Embryonic facial prominence (tissue), 1 donor: ENCODE results near the gene LGALS9B.
"Not testable (repeated sequence)": the region's sequence is repeated elsewhere in the genome, so short reads cannot be mapped to it uniquely, and the experiment has no call there.

Experiments
- DNase-seq: peaks from one replicate; pipeline ENCODE4 v3.0.0-alpha.2; 2016; ENCODE audit errors: extremely low spot score

LGALS9B gene

DNA sequence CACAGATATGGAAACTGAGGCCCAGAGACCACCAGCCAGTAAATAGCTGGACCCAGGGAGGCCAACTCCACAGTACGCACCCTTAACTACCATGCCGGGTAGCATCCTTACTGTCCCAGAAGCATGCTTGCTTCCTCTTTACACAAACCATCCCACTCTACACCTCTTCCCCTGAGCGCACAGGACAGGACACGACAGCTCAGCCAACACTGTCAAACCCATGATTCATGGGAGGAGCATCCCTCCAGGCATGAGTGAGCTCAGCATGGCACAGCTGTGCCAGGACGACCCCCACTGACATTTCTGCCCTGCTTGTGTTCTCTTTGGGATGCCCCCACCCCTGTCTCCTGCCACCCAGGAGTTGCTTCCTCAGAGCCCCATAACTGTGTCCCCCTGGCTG is 340 bp downstream of the LGALS9B start:
- not testable (repeated sequence) for DNase-seq

DNA sequence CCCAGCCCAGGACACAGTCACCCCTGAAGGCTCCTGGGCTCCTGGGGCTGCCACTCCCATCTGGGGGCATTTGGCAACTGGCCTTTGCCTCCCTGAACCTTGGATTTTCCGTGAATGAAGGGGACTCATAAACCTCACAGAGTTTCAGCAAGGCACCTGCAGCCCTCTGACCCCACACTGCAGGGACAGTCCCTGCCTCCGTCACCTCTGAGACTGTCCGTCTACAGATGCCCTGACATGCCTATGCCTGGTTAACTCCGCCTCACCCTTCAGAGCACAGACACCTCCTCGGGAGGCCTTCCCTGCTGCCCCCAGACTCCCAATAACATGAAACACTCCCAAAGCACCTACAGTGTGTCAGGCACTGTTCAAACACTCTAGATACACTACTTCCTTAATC is 786 bp downstream of the LGALS9B start:
- DNase-seq = not testable (repeated sequence)

DNA sequence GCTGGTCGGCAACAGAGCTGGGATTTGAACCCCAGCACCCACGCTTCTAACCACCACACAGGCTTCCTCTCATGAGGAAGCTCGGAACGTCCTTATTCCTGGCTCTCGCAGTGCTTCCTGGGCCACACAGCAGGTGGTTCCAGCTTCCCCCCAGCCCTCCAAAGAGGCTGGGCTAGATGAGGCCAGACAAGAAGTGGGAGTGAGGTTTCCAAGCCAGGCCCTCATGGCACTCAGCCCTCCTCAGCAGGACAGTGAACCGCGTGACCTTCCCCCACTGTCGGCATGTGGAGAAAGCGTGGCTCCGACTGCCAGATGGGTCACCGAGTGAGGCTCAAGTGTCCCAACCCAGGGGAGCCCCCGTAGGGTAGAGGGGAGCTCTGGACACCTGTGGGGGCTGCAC is 1.8 kb downstream of the LGALS9B start:
- DNase-seq = not testable (repeated sequence)

DNA sequence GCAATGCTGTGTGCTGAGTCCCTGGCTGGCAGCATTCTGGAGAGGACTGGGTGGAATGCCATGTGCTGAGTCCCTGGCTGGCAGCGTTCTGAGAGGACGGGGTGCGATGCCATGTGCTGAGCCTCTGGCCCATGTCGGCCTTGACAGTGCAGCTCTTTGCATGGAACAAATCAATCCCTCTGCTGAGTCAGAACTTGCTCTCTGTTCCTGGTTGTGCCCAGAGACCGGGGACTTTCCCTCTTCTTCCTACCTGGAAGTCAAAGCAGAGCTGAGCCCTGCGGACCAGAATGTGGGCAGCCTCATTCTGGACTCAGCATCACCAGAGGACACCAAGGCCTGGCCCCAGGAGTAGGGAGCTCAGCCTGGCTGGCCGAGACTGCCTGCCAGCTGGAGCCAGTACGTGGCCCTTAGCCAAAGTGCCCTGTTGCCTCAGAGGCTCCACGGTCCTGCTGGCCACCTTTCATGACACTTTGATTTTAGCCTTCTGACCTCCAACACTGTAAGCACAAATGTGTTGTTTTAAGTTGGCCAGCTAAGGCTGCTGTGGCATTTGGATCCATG is 2.4 kb downstream of the LGALS9B start:
- not testable (repeated sequence) for DNase-seq

DNA sequence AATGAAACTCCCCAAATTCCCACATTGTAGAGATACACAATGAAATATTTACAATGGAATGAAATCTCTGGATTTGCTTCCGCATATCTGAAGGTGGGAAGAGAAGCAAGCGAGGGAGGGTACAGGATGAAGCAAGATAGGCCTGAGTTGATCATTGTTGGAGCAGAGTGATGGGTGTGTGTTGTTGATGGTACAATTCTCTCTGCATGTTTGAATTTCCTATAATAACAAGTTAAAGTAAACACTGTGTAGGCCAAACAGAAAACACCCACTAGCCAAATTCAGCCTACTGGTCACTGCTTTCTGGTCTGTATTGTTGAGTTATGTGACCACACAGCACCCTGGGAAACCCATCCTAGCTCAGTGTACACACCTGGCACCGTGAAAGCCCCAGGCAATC is 5.2 kb downstream of the LGALS9B start:
- DNase-seq = not testable (repeated sequence)

DNA sequence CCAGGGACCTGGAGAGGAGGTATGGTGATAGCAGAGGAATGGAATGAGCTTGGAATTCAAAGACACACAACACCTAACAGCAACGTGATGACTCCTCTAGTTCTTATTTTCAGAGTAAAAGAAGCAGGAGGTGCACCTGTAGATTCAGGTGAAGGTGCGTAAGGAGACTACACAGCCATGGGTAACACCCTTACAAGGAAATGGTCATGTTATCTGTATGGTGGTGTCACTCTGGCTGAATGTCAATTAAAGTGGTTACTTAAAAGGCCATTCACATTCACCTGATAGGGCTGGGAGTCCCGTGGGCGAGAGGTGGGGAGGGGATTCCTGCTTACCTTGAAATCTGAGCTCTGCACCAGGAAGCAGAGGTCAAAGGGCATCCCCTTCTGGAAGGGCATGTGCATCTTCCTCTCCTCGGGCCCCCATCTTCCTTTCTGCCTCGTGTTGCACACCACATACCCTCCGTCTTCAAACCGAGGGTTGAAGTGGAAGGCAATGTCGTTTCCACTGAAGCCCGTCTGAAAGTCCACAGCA is 9.4 kb downstream of the LGALS9B start:
- not testable (repeated sequence) for DNase-seq

DNA sequence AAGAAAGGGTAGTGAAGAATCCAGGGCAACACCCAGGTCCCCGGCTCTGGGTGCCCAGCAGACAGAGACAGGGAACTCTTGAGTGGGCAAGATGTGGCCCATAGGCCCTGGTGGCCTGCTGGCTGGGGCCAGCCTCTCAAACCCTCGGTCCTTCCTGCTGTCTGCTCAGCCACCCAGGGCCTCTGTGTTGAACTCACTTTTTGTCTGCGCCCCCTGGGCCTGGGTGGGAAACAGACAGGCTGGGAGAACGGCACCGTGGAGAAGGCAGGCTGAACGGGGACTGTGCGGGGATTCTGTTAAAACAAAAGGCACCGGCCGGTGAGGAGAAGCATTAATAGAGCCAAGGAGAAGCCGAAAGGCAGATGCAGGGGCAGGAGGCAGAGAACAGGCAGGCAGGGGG is 12.2 kb downstream of the LGALS9B start:
- DNase-seq = not testable (repeated sequence)

DNA sequence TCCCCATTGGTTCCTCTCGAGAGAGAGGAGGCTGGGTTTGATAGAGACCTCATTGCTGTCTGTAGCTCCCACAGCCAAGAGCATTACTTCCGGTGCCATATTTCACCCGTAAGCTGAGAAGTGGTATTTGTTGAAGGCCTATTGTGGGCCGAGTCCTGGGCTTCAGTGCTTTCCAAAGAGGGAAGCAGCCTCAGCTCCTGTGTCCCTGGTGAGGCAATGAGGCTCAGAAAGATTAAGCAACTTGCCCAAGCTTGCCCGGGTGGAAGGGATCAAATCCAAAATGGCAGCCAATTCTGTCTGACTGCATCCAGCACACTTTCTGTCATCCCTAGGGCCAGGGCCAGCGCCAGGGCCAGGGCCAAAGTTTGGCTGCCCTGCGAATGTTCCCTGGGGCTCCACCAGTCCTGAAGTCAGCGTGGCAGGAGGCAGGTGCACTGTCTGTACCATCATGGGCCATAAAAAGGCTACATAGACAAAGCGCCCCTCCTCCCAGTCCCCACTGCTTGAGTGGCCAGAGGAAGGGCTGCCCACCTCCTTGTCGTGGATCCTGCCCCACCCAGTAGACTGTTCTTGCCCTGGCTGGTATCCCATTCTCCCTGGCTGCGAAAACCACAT is 13.4 kb downstream of the LGALS9B start:
- not testable (repeated sequence) for DNase-seq

DNA sequence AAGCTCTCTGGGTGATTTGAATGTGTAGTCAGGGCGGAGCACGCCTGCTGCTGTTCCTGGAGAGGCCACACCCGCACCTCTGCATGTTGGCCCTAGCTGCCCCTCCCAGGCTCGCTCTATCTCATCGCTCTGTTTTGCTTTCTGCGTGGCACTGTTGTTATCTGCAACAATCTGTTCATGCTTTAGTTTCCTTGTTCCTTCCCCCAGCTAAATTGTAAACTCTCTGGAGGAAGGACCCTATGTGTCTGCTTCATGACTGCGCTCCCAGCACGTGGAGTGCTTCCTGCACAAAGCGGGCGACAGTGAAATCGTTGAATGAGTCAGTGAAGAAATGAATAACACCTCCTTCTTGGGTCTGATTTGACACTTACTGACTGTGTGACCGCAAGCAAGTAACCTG is 16.5 kb downstream of the LGALS9B start:
- DNase-seq = not testable (repeated sequence)

DNA sequence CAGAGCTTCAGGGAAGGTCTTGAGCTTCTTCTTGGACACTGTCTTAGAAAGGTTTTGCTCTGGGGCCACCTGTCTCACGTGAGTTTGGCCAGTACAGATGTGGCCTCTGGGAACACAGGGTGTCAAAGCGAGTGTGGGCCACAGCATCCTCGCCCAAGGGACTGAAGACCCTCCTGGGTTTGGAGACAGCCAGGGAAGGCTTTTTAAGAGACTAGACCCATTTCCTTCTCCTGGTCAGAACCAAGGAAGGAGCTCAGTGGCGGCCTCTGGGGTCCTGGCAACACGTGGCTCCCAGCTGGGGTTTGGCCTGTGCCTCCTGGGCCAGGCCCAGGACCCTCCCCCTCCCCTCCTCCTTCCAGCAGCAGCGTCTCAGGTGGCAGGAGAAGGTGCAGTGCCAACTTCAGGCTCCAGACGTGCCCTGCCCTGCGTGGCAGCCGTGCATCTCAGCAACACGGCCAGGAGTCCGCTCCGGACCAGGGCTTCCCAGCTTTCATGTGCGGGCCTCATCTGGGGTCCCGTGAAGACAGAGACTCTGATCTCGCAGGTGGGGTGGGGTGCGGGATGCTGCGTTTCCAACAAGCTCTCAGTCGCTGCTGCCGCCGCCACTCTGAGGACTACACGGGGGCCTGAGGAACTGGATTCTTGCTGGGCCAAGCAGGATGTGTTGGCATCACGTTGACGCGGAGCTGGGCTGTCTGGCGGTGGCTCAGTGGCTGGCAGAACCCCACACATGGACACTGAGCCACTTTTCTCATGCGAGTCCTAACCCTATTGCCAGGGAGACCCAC is 19.6 kb downstream of the LGALS9B start:
- not testable (repeated sequence) for DNase-seq

DNA sequence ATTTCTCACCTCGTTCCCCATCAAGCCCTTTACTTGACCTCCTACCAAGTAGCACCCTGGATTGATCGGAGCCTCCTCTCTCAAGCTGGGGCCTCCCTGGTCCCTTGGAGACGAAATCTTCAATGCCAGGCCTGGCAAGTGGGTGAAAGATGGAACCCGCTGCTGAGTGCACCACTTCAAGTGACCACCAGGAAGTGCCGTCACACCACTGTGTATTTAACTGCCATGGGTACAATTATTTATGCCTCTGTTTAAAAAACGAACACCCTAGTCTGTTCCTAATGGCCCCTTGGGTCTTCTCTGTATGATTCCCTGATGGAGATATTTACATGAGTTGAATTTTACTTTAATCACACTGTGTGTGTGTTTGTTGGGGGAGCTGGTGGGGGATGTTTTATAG is 20.4 kb downstream of the LGALS9B start:
- DNase-seq = not testable (repeated sequence)

DNA sequence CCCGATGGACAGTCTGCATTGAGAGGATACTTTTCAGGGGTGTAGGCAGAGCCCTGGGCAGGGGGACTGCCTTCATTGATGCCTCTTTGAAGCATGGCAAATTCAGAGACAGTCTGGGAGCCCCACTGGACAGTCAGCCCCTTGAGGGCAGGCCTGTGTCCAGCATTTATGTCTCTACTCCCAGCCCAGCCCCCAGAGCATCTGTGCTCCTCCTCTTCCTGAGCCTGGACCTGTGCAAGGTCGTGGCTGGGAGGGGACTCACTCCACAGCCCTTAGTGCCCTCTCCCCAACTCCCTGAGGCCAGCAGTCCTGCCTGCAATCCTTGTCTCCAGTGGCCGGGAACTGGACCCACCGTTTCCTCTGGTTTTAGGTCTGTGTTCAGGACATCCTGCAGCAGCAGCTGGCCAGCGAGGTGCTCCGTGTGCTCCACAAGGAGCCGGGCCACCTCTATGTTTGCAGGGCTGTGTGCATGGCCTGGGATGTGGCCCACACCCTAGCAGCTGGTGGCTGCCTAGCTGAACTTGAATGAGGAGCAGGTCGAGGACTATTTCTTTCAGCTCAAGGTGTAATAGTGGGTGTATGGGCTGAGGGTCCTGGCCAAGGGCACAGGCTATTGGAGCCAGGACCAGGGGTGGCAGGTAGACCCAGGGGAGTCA is 22.6 kb downstream of the LGALS9B start:
- not testable (repeated sequence) for DNase-seq

DNA sequence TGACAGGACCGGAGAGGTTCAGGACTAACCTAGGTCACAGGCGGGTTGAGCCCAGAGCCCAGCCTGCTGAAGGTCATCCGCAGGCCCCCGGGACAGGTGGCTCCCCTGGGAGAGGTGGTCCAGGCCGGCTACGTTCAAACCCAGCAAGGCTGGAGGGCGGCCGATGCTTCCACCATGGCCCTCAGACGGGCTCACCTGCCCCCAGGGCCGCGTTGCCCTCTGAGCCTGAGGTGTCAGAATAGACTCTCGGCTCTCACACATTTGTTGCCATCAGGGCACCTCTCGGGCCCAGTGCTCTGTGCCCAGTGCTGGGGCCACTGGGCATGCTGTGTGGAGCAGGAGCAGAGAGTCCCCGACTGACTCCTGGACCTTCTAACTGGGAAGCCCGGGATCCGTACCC is 23.2 kb downstream of the LGALS9B start:
- DNase-seq = not testable (repeated sequence)

DNA sequence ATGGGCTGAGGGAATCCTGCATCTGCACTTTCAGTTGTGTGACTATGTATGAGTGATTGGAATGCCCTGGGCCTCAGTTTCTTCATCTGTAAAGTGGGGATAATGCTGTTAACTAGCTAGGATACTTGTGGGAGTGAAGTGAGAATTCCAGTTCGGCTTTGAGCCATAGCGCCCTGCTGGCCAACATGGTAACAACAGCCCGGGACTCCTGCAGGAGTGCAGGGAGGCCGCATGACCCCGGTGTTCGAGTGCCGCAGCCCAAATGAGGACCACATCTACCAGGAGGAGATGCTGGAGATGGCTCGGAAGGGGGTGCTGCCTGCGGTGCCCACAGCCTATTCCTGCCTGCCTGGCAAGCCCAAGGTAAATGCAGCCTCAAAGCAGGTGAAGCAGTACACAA is 23.7 kb downstream of the LGALS9B start:
- not testable (repeated sequence) for DNase-seq

DNA sequence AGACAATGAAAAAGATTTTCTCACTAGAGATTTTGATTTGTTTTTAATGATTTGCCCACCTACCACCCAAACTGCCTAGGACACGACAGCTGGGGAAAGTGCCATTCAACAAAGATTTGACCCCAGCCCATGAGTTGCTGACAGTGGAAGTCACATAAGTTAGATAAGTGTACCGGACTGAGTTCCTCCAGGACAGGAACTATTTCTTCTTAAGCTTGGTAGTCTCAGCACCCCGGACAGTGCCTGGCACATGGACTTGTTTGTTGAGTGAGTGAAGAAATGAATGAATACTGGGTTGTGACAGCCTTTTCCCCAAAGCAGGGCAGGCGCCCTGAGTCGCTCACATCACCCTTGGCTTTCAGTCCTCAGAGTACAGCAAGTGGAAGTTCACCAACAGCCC is 26.7 kb downstream of the LGALS9B start:
- DNase-seq = not testable (repeated sequence)

DNA sequence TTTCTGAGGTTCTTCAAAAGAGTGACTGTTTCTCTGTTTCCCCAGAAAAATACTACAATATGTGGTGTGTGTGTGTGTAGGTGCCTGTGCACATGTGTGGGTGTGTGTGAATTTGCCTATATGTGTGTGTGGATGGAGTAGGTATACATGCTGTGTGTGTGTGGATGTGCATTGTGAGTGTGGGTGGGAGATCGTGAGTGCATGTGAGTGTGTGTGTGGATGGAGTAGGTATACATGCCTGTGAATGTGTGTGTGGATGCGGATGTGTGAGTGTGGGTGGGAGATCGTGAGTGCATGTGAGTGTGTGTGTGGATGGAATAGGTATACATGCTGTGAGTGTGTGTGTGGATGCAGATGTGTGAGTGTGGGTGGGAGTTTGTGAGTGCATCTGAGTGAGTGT is 32.2 kb downstream of the LGALS9B start:
- not testable (repeated sequence) for DNase-seq

DNA sequence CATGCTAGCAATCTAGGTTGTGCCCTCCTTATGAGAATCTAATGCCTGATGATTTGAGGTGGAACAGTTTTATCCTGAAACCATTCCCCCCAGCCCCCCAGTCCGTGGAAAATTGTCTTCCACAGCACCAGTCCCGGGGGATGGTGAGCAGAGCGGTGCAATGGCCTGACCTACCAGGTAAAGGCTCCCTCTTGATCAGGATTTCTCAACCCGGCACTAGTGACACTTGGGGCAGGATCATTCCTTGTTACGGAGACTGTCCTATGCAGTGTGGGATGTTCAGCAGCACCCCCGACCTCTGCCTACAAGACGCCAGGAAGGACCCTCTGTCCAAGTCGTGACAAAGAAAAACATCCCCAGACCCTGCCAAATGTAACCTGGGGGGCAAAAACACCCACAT is 34.0 kb downstream of the LGALS9B start:
- not testable (repeated sequence) for DNase-seq

DNA sequence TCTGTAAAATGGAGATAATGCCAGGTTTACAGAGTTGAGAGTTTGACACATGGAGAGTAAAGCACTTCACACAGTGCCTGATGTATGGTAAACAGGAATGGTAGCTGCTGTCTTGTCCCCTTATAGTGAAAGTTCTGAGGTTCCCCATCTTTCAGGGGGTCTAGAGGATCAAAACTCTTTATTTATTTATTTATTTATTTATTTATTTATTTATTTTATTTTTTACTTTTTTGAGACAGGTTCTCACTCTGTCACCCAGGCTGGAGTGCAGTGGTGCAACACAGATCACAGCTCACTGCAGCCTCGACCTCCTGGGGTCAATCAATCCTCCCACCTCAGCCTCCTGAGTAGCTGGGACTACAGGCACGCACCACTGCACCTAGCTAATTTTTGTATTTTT is 40.1 kb downstream of the LGALS9B start:
- DNase-seq = not testable (repeated sequence)

DNA sequence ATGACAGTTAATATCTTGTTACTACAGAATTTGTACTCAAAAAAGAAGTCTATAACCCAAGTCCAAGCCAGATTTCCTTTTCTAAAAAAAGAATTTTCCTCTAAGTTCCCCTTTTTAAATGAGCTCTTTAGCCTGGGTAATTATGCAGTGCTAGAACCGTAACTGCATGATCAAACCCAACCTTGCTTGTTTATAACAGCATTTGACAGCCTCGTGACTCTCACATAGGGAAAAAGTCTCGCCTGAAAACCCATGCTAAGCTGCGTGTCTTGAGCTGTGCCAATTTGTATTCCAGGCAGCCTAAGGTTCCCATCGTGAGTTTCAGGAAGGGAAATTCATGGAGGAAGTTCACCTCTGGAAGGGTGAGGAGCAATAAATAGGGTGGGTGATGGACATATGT is 44.5 kb downstream of the LGALS9B start:
- not testable (repeated sequence) for DNase-seq

DNA sequence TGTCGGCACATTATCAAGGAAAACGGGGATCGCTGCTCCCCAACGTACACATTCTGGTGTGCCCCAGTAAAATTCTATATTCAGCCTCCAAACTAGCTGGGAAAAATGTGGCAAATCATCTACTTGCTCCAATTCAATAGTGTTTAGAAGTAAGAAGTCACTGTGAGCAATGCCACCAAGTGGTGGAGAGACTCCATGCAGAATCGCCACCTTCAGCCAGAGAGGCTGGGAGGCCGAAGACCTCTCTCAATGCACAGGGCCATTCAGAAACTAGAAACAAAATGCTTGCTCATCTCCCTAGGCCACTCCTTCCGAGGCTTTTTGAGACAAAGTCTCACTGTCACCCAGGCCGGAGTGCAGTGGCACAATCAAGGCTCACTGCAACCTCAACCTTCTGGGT is 48.5 kb downstream of the LGALS9B start:
- not testable (repeated sequence) for DNase-seq

DNA sequence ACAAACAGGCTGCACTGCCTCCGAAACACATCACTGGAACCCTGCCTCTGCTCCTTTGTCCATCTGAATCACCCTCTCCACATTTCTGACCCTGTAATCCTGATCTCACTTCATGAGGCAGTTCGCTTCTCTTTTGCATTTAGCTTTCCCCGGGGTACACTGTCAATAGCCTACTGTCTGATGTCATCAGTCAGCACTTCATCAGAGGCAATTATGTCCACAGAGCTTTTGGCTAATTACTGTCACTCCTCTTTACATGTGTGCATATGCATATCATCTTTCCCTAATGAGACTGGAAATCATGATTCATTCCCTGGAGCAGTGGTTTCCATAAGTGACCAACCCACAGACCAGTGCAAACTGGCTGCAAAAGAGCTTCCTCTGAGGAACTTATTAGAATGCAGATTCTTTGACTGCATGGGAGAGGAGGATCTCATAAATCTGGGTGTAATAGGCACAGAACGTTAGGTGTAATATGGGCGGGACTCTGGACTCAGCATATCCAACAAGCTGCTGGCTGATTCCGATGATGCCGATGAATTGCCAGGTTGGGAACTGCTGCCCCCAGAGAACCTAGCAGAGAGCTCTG is 49.8 kb downstream of the LGALS9B start:
- DNase-seq = not testable (repeated sequence)
